ENCODE measurements around the gene MITF. TPM values are rescaled to one million over a fixed set of nuclear protein-coding genes. Genes with fewer than 3 reads are reported as not detected.

The MITF gene
- total RNA-seq, 1 donor: 6.1 TPM

DNA sequence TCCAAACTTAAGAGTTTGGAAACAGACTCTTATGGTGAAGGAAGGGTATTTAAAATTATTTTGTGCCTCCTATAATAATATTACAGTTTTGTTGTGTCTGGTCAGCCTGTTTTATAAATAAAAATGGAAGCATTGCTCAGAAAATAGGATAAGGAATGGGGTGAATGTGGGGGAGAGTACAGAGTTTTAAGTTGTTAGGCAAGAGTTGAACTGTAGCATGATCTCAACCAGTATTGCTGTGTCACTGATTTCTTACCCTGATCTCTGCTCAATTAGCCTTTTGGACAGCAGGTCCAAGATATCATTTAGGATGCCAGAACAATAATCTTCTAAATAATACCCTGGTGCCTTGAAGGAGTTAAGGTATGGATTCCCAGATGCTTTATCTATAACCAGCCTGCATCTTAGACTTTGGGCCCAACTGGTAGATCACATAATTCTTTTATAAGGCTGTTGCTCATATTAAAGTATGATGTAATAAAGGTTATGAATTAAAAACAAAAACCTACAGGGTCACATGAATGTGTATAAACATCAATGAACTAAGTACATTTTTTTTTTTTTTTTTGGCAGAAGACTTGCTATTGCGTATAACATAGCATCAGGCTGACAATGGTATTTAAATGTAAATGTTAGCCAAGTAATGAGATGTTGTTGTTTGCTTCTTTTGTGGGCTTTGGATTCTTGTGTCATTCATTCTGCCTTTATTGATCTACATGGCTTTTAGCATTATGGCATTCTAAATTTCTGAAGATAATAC is 70.0 kb downstream of the MITF start:
- H3K4me3 ChIP-seq (ENCODE audit: low read depth, low read length): no peak overlapping the region
- TF ChIP-seq, protein P1, sequence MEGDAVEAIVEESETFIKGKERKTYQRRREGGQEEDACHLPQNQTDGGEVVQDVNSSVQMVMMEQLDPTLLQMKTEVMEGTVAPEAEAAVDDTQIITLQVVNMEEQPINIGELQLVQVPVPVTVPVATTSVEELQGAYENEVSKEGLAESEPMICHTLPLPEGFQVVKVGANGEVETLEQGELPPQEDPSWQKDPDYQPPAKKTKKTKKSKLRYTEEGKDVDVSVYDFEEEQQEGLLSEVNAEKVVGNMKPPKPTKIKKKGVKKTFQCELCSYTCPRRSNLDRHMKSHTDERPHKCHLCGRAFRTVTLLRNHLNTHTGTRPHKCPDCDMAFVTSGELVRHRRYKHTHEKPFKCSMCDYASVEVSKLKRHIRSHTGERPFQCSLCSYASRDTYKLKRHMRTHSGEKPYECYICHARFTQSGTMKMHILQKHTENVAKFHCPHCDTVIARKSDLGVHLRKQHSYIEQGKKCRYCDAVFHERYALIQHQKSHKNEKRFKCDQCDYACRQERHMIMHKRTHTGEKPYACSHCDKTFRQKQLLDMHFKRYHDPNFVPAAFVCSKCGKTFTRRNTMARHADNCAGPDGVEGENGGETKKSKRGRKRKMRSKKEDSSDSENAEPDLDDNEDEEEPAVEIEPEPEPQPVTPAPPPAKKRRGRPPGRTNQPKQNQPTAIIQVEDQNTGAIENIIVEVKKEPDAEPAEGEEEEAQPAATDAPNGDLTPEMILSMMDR (IDR thresholded peaks at IDR 0.05; ENCODE audit: insufficient read depth, low read length): no peak
- DNase-seq (ENCODE audit: low read depth): no peak

DNA sequence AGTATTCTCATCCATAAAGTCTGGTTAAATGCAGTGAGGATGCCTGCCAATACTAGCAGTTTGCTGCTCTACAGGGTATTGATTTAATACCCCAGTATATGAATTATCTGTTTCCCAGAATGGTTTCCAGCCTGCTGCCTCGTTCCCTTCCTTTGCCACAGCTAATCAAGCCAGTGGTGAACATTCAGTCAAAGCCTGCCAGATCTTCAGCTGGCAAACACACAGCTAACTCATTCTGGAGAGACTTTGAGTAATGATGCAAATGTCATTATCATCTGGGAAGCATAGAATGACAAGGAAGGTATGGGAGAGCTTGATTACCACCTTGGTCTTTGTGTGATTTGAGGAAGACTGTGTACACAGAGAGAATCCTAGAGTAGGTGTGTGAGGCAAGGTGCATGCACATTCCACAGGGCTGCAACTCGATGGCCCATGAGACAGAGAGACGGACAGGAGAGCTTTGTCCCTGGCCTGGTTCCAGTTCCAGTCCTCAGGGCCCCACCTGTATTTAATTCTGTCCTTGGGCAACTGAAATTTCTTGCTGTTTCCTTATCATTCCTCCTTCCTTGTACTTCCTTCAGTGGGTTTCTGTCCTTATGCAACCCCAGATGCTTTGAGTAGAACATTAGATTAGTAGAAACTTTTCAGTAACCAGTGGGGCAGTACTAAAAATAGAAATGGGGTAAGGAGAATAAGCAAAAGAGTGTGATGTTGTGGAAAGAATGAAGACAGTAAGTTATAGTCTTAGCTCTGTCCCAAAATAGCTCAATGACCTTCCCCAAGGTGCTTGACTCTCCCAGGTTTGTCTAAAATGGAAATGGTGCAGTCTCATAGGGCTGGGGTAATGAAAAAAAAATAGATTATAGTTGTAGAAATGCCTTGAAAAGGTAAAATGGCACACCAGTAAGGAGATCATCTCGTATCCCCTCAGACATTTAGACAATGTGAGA is 72.5 kb downstream of the MITF start:
- no peak for DNase-seq (ENCODE audit: low read depth)
- H3K4me3 ChIP-seq (ENCODE audit: low read depth, low read length): no peak overlapping the region
- TF ChIP-seq, protein P1 (IDR thresholded peaks at IDR 0.05; ENCODE audit: insufficient read depth, low read length): no peak

DNA sequence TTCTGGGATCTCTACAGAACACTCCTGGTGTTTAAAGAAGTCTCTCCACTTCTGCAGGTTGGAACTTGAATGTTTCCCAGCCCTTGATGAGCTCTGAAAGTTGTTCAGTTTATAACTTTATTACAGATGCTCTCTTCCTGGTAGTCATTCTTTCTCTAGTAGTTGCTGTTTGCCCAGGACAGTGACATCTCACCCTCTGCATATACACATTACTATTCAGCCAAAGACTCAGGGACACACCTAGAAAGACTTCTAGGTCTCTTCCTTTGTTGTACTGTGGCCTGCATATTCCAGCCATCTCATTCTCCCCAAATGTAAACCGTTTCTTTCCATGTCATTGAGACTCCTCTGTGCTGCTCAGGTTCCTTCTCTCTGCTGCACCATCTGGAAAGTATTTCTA is 76.7 kb downstream of the MITF start:
- DNase-seq (ENCODE audit: low read depth): no peak
- TF ChIP-seq, protein P1 (IDR thresholded peaks at IDR 0.05; ENCODE audit: insufficient read depth, low read length): no peak
- H3K4me3 ChIP-seq (ENCODE audit: low read depth, low read length): no peak overlapping the region

DNA sequence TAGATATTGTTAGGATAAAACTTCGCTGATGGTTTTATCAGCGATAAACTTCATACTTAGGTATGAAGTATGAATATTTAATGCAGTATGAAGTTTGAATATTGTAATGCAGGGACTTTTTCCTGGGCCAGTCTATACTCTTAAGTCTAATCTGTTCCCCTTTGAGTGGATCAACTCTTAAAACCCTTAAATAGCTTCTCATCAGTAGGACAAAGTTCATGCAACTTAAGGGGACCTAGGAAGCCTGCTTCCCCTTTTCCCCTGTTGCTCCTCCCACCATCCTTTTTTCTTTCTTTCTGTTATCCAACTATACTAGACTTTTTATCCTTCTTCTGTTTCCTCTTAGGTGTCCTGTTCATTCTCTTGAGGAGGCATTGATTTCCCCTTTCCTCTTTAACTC is 78.7 kb downstream of the MITF start:
- TF ChIP-seq, protein P1 (IDR thresholded peaks at IDR 0.05; ENCODE audit: insufficient read depth, low read length): no peak
- no peak for DNase-seq (ENCODE audit: low read depth)
- H3K4me3 ChIP-seq (ENCODE audit: low read depth, low read length): no peak overlapping the region

DNA sequence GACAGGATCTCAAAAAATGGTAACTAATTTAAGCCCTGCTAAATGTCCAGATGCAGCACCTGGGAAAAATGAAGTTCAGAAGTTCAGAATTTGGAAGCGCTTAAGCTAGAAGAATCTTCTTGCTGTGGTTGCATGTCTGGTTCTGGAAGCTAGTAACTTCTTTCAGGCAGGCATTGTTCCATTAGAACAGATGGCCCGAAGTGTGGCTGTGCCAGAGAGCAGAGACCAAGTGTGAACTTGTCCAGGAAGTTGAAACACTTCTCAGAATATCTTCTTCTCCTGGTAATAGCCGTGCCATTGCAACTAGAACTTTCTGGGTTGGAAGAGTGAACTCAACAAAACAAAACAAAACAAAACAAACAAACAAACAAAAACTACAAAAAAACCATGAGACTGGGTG is 80.0 kb downstream of the MITF start:
- TF ChIP-seq, protein P1 (IDR thresholded peaks at IDR 0.05; ENCODE audit: insufficient read depth, low read length): no peak
- no peak for DNase-seq (ENCODE audit: low read depth)
- H3K4me3 ChIP-seq (ENCODE audit: low read depth, low read length): no peak overlapping the region

DNA sequence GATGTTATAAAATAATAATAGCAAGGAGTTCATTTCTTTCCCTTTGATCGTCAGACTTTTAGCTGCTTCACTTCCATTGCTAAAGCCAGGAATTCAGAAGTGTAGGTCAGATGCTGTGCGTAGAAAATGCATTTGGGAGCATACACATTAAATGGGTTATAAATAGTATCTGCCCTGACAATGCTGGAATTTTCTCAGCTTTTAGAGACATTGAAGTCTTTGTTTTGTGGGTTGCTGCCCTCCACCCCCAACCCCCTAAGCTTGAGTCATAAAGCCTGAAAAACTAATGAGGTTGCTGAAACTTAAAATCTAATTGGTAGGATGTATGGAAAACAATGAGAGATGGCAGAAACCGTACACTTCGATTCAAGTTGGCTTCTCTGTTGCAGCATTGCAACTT is 81.9 kb downstream of the MITF start:
- TF ChIP-seq, protein P1 (IDR thresholded peaks at IDR 0.05; ENCODE audit: insufficient read depth, low read length): no peak
- no peak for DNase-seq (ENCODE audit: low read depth)
- no peak overlapping the region for H3K4me3 ChIP-seq (ENCODE audit: low read depth, low read length)
